PC-3 (cell line): Measurements from ENCODE around the gene CPT1C.

Source experiments
- EZH2 ChIP-seq: fragments of 300-600 bp; sonication (generic); IDR thresholded peaks from one replicate; pipeline ENCODE4 v1.6.1; 2017; ENCODE audit warnings: antibody characterized with exemption, mild to moderate bottlenecking, low read length; ENCODE audit not compliant: unreplicated experiment
- EZH2phosphoT487 ChIP-seq: fragments of 300-600 bp; sonication (generic); IDR thresholded peaks from 2 replicates; pipeline ENCODE4 v1.6.1; 2018; ENCODE audit warnings: mild to moderate bottlenecking, antibody characterized with exemption, low read length, borderline replicate concordance
- TF ChIP-seq, protein P1 (sequence below): fragments of 300-600 bp; sonication (generic); conservative IDR thresholded peaks from 2 replicates; pipeline ENCODE4 v1.5.1; 2017; ENCODE audit warnings: antibody characterized with exemption, low read depth, mild to moderate bottlenecking, low read length

DNA sequence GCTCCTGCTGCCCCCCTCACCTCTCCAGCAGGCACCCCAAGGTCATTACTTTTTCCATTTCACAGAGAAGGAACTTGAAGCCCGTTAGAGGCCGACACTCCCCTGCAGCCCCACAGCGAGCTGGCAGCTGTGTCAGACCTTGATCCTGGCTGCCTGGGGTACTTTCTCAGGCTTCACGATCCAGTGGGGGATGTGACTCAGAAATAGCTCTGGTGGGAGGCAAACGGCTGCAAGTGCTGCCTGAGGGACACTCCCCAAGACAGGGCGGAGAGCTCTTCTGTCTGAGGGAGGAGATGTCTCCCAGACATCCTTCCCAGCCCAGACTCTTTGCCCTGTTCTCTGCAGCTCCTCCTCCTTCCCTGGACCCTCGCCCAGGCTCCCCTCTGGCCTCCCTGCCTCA is 67.4 kb downstream of the CPT1C start:
- TF ChIP-seq, protein P1, sequence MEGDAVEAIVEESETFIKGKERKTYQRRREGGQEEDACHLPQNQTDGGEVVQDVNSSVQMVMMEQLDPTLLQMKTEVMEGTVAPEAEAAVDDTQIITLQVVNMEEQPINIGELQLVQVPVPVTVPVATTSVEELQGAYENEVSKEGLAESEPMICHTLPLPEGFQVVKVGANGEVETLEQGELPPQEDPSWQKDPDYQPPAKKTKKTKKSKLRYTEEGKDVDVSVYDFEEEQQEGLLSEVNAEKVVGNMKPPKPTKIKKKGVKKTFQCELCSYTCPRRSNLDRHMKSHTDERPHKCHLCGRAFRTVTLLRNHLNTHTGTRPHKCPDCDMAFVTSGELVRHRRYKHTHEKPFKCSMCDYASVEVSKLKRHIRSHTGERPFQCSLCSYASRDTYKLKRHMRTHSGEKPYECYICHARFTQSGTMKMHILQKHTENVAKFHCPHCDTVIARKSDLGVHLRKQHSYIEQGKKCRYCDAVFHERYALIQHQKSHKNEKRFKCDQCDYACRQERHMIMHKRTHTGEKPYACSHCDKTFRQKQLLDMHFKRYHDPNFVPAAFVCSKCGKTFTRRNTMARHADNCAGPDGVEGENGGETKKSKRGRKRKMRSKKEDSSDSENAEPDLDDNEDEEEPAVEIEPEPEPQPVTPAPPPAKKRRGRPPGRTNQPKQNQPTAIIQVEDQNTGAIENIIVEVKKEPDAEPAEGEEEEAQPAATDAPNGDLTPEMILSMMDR, result no peak
- TF ChIP-seq EZH2 (no peak), EZH2phosphoT487 (no peak)
